ENCODE results near the gene SPANXC. TPM values are rescaled to one million over a fixed set of nuclear protein-coding genes. Genes with fewer than 3 reads are reported as not detected.
"Not testable (repeated sequence)": the region's sequence is repeated elsewhere in the genome, so short reads cannot be mapped to it uniquely, and the experiment has no call there.

Gene SPANXC
- not detected in 2 replicates for total RNA-seq (2021; fragmentation: NEBNext Ultra II Directional; extraction: Animal tissue kit (Norgen Biotek cat#: 25700))
- 0.52 TPM in 1 of 2 replicates, not detected in the other for polyA plus RNA-seq (2011; rRNA removed)
- 3.6 TPM for polyA plus RNA-seq (2011; cell fraction: cytosol; rRNA removed)
- polyA plus RNA-seq (2011; cell fraction: nucleus; rRNA removed), result 0.97 TPM
- not detected in 4 replicates for polyA plus RNA-seq (2012, experiment 1 of 2)
- not detected for polyA plus RNA-seq (2012, experiment 2 of 2)
- not detected for polyA plus RNA-seq (2013, experiment 1 of 2)
- polyA plus RNA-seq (2013, experiment 2 of 2), result not detected
- polyA minus RNA-seq (2011; rRNA and poly(A)+ RNA removed), result 0.88 TPM in 1 of 2 replicates, not detected in the other
- not detected for polyA minus RNA-seq (2011; cell fraction: cytosol; rRNA and poly(A)+ RNA removed)
- not detected for polyA minus RNA-seq (2011; cell fraction: nucleus; rRNA and poly(A)+ RNA removed)
- long read RNA-seq, experiment 1, result 0 reads
- long read RNA-seq, experiment 2, result 0 reads

GRCh38 chrX:141242417-141242816 lies at the start of gene SPANXC:
SPANXC (minus strand) TSS chrX:141242517; CDS start chrX:141242457, 60 bp downstream.
- H3K27ac ChIP-seq (ENCODE audit: low read depth, low read length); H3K4me2 ChIP-seq (ENCODE audit: insufficient read depth in 1 of 2, low read depth in 2 of 2, low read length in 2 of 2); H3K79me2 ChIP-seq (ENCODE audit: control insufficient read depth in 1 of 2, insufficient read depth in 2 of 2, low read length in 2 of 2); H3K18ac ChIP-seq (ENCODE audit: extremely low read depth, low read length); FAIRE-seq; H4K20me1 ChIP-seq (replicated peaks in 1 of 2; ENCODE audit: control insufficient read depth in 1 of 2, insufficient read depth in 2 of 2, low read length in 2 of 2); H3K9me3 ChIP-seq (ENCODE audit: insufficient read depth in 2 of 2, low read depth in 1 of 2, low read length in 1 of 2); H2BK12ac ChIP-seq (ENCODE audit: low read depth, low read length); POLR2A ChIA-PET (ENCODE audit: partially characterized antibody); H2BK20ac ChIP-seq (ENCODE audit: low read length); H3K4ac ChIP-seq (replicated peaks; ENCODE audit: insufficient read length, low read depth, low read length); H2BK5ac ChIP-seq (ENCODE audit: low read depth, low read length); H2AK5ac ChIP-seq (ENCODE audit: low read depth, low read length); H3K36me3 ChIP-seq (ENCODE audit: control insufficient read depth in 2 of 4, insufficient read depth in 4 of 4, low read length in 3 of 4); H3K79me1 ChIP-seq (ENCODE audit: low read depth, low read length); DNase-seq (ENCODE audit: low read depth in 1 of 2, low spot score in 2 of 2); H3K9ac ChIP-seq (replicated peaks in 1 of 4; ENCODE audit: extremely low read depth in 1 of 4, low read depth in 3 of 4, low read length in 3 of 4); H4K8ac ChIP-seq (ENCODE audit: extremely low read depth, insufficient read depth, low read length); H2BK15ac ChIP-seq (ENCODE audit: low read length); H4K91ac ChIP-seq (replicated peaks; ENCODE audit: insufficient read length, low read length); H2AFZ ChIP-seq (ENCODE audit: low read length); H3K4me1 ChIP-seq (replicated peaks in 1 of 4; ENCODE audit: control insufficient read depth in 3 of 4, insufficient read depth in 4 of 4, low read length in 3 of 4); H3K14ac ChIP-seq (ENCODE audit: insufficient read length); H3K4me3 ChIP-seq (ENCODE audit: extremely low read depth in 1 of 4, insufficient read depth in 2 of 4, low read depth in 3 of 4, low read length in 4 of 4); H3K56ac ChIP-seq (replicated peaks; ENCODE audit: insufficient read length, low read depth, low read length); H4K5ac ChIP-seq (ENCODE audit: insufficient read length, low read depth, low read length); H2BK120ac ChIP-seq (replicated peaks; ENCODE audit: low read depth, low read length); H3K27me3 ChIP-seq (replicated peaks in 1 of 4; ENCODE audit: control insufficient read depth in 3 of 4, extremely low read depth in 1 of 4, insufficient read depth in 3 of 4, low read length in 3 of 4); H3K23ac ChIP-seq (ENCODE audit: insufficient read length); CTCF ChIA-PET (ENCODE audit: partially characterized antibody); H3K23me2 ChIP-seq (ENCODE audit: low read depth, low read length): not testable (repeated sequence)
- 83% methylated on average over 2 of the region's 12 CpGs; no CpG with 5 or more reads in 1 of the 2 experiments for whole genome bisulfite sequencing, 2 experiments (ENCODE audit: extremely low coverage in 1 of 2, insufficient coverage in 1 of 2, insufficient read length in 1 of 2, insufficient replicate concordance in 2 of 2, low coverage in 1 of 2, low lambda C conversion rate in 2 of 2, missing lambda C conversion rate in 1 of 2)

Data from H1 (cell line).